ENCODE measurements around the gene BDH1.

BDH1 gene

GRCh38 chr3:197547306-197548011 lies 8.3 kb downstream of the BDH1 start:
- no peak for DNase-seq

GRCh38 chr3:197546307-197547085 lies 9.3 kb downstream of the BDH1 start:
- no peak for DNase-seq

GRCh38 chr3:197545571-197545970 lies 10.2 kb downstream of the BDH1 start:
- no peak for DNase-seq

GRCh38 chr3:197545101-197545500 lies 10.7 kb downstream of the BDH1 start:
- no peak for DNase-seq

DNA sequence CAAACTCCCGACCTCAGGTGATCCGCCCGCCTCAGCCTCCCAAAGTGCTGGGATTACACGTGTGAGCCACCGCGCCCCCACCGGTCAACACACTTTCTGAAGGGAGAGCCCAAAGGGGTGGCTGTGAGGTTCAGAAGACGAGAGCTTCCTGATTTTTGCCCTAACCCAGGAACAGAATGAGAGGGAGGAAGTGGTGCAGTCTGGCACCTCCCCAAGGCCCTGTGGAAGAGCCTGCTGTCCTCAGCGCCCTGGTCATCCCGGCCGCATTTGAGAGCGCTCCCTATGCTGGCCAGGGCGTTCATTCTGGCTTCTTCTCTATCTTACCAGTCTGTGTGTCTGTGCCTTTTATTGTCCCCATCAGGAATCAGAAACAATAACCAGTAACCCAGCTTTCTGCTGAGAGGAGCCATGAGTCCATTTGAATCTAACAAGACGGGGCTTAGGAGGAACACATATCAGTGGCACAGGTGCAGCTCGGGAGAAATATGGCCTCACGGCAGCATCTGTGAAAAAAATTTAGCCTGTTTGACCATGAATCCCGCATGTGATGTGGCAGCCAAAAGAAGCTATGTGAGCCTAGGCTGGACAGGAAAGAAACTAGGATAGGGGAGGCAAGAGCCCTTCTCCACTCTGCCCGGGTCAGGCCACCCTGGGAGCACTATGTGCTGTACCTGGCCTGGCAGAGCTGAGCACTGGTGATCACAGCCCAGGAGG lies 12.9 kb downstream of the BDH1 start:
- DNase-seq: no peak

- DNase-seq: no peak
Measured at GRCh38 chr3:197541756-197542539, 13.8 kb downstream of the BDH1 start.

GRCh38 chr3:197540961-197541377 lies 14.8 kb downstream of the BDH1 start:
- DNase-seq: no peak

DNA sequence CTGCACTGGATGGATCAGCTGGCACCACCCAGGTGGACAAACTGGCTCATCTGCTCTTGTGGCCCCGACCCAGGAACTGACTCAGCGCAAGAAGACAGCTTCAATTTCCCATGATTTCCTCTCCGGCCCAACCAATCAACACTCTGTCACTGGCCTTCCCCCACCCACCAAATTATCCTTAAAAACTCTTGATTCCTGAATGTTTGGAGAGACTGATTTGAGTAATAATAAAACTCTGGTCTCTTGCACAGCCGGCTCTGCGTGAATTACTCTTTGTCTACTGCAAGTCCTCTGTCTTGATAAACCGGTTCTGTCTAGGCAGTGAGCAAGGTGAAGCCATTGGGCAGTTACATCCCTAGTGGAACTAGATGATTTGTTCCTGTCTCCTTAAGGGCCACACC lies 16.1 kb downstream of the BDH1 start:
- DNase-seq: no peak

DNA sequence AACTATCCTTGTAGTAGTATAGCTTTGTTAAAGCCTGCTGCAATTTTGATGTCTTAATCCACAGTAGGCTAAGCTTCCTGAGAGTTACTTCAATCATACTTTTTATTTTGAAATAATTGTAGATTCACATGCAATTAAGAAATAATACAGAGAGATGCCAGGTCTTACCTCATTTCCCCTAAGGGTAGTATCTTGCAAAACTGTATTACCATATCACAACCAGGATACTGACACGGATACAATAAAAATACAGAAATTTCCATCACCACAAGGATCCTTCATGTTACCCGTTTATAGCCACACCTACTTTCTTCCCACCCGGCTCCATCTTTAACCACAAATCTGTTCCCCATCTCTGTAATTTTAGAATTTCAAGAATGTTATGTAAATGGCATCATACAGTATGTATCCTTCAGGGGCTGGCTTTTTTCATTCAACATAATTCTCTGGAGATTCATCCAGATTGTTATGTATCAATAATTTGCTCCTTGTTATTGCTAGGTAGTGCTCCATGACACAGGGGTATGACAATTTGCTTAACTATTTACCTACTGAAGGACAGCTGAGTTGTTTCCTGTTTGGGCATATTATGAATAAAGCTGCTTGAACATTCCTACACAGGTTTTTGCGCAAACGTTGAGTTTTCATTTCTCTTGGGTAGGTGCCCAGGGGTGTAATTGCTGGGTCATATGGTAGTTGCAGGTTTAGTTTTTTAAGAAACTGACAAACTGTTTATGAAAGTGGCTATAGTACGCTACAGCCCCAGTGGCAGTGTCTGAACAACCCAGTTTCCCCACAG lies 21.6 kb downstream of the BDH1 start:
- no peak for DNase-seq

- no peak for DNase-seq
Measured at GRCh38 chr3:197533396-197533795, 22.4 kb downstream of the BDH1 start.

DNA sequence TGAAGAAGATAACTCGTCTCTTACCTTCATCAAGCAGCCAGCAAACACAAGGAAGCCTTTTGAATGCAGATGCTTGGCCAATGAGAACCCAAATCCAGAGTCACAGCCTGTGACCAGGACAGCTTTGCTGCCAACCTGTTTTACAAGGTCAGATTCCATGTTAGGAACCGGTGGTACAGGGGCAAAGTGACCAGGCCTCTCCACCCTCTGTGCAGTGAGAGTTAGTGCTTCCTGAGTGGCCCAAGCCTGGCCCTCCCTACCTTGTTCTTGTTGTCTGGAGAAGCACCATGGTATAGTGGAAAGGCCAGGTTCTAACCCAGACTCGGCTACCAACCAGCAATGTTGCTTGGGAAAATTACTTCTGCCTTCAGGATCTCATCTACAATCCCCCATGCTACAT lies 23.4 kb downstream of the BDH1 start:
- no peak for DNase-seq

- no peak for DNase-seq
Measured at GRCh38 chr3:197528190-197528589, 27.6 kb downstream of the BDH1 start.

DNA sequence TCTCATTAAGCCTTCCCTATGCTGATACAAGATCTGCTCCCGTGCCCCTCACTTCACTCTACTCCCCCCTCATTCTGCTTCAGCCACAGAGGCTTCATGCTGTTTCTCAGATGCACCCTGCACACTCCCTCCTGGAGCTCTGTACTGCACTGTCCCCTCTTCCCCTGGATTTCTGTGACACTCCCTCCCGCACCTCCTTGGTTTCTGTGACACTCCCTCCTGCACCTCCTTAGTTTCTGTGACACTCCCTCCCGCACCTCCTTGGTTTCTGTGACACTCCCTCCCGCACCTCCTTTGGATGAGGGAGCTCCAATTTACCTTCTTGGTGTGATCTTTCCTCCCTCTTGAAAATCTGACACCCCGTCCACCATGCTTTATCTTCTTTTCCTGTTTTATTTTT lies 28.2 kb downstream of the BDH1 start:
- DNase-seq: no peak

DNA sequence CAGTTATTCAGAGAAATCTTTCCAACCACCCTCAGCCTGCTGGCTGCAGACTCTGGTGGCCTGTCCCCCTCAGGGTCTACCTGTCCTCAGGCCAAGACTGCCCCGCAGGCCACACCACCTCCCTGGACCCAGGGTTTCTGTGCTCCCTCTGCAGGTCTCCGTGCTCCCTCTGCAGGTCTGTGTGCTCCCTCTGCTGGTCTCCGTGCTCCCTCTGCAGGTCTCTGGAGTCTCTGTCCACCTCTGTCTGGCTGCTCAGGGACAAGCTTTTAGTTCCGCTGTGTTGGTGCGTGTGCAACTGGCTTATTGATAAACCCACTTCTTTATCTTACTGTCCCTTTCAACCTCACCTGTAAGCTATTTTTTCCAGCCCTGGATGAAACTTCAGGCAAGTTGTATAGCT lies 30.1 kb downstream of the BDH1 start:
- no peak for DNase-seq

- DNase-seq: no peak
Measured at GRCh38 chr3:197524128-197524527, 31.6 kb downstream of the BDH1 start.

DNA sequence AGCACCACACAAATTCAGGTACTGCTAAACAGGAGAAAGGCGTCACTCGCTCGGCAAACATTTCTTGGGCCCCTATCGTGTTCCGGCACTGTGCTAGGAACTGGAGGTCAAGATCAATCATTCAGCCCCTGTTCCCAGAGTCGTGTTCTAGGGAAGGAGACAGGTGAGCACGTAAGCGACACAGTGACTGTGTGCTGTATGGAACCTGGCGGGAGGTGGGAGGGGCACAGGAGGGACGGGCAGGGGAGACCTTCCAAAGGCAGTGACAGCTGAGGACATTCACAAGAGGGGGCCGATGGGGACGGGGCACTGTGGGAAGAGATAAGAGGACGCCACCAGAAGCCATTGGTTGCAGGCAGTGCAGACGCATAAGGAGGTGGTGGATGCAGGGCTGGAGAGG lies 32.2 kb downstream of the BDH1 start:
- no peak for DNase-seq

DNA sequence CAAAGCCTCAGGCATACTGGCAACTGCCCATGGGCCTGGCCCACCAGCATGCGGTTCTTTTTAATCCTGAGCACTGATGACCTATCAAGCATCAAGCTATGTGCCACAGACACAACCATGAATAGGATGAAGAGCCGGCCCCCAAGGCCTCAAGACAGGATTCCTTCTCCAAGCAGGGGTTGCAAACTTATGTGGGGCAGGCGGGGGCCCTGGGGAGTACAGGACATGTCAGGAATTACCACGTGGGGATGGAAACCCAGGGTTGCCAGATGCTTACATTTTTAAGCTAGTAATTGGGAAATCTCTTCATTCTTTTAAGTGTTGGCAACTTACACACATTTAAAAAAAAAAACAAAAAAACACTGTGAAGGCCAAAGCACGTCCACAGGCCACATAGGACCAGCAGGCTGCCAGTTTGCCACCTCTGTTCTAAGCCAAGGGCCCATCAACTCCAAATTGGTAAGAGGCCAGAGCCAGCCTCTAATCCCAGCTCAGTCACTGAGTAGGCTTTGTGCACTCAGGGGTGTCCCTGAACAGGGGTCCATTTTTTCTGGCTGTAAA lies 32.8 kb downstream of the BDH1 start:
- no peak for DNase-seq

DNA sequence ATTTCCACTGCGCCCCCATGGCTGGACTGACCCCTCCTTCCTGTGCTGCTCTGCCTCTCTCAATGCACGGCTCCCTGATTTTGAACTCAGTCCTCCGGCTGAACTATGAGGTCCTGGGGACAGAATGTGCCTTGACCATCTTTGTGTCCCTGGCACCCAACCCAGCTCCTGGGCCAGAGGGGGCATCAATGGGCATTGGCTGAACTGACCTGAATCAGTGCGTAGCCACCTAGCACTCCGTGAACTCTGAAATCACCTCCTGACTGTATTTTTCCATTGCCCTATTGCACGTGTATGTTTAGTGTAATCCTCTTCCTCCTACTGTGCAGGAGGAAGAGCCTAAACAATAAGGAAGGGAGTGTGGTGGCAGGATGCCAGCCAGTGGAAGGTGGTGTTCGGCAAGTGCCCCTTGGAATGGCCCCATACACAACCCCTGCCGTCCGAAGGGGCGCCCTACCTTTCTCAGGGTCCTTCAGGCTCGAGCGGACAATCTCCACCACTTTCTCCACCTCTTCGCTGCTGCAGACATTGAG lies 33.5 kb downstream of the BDH1 start:
- DNase-seq: no peak

DNA sequence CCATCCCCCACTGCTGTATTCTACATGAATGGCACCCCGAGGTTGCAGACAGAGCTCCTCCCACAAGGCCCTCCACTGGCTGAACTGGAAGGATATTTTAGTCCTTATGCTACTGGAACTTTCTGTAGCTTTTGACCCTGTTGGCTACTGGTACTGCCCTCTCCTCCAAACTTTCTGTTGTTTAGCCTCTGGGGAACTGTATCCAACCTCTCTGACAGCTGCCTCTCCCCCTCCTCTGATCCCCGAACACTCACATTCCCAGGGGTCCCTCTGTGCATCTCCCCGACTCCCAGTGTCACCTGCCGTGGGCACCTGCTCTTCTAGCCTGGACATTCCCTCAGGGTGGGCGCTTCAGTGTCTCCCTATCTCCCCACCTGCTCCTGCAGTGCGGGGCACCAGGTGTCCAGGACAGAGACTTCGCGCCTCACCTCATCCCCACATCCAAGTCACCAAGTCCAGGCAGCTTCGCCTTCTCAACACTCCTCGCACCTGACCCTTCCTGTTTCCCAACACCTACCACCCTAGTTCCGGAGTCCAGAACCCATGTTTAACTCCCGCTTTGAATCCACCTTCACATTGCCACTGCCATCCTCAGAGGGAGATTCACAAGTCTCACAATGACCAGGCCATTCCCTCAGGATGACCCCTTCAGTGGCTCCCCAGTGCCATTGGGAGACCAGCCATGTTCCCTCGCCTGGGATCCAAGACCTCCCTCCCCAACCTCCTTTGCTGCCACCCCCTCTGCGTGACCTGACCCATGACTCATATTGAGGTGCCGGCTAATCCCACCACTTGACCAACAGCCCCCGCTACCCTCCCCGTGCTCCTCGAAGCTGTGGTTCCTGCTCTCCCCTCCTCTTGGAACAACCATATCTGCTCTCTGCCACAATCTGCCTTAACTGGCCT lies 34.2 kb downstream of the BDH1 start:
- DNase-seq: no peak
